HG03159 (cell line): ENCODE results near the gene PPP3CA.
A peak's percentile ranks its signal among the peaks of the same experiment; 100 is the strongest.
"Not testable (repeated sequence)": the region's sequence is repeated elsewhere in the genome, so short reads cannot be mapped to it uniquely, and the experiment has no call there.

Source experiments
- ATAC-seq: cut with Tn5 transposase; IDR thresholded peaks from one replicate; pipeline ENCODE4 v1.9.1; 2021; ENCODE audit warnings: mild to moderate bottlenecking, moderate library complexity; ENCODE audit not compliant: unreplicated experiment

PPP3CA gene

DNA sequence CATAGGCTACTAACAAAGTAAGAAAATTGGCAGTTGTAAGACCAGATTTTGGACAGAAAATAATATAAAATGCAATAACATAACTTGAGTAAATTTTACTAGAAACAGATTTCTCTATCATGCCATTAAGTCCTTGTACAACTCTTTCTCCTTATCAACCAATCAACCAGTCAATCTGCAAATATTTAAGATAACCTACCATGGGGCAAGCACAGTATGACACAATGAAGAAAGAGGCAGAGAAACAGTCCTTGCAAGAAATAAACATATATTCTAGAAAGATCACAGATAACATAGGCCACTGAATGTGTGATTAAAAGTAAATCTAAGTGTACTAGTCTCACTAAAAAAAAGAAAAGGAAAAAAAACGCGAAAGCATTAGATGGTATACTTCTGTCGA is 194.8 kb downstream of the PPP3CA start:
- ATAC-seq = no peak

DNA sequence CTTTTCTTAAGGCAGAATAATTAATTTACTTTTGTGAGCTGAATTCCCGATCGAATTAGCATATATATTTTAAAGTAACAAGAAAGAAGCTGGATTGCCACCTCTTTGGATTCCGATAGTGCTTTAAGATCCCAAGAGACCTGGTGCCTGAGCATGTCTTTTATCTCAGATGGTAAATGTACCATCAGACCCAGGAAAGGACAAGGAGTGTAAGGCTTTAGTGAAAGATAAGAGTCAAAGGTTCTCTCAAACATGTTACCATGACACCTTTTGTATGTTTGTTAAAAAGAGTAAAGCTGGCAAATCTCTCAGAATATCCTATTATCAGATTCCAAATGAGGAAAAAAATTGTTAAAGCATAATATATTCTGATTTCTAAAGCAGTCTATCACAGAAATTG is 198.8 kb downstream of the PPP3CA start:
- no peak for ATAC-seq

DNA sequence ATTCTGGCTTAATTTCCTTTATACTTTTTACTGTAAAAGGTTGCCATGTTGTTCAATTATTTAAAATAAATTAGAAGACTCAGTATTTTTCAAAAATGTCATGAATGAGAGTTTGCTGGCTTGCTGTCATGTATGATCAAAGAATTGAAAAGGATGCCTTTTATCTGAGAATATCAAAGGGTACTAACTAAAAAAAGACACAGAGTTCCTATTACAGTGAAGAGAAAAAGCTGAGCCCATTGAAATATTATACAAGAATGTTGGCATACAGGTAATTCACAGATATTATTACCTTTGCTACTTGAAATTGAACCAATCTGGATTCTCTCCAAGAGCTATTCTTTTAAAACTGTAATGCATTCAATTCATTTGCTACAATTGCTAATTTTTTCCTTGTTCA is 200.0 kb downstream of the PPP3CA start:
- no peak for ATAC-seq

DNA sequence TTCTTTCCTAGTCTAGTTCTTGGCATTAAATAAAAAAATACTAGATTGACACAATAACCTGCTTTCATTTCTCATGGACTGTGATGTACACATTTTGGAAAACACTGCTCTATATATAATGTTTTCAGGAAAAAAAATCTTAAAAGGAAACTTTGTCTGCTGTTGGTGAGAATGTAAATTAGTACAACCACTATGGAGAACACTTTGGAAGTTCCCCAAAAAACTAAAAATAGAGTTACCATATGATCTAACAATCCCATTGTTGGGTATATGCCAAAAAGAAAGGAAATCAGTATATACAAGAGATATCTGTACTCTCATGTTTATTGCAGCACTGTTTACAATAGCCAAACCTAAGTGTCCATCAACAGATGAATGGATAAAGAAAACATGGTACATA is 202.3 kb downstream of the PPP3CA start:
- no peak for ATAC-seq

GRCh38 chr4:101142259-101142658 is 205.1 kb downstream of the PPP3CA start:
- no peak for ATAC-seq

GRCh38 chr4:101141855-101142254 is 205.5 kb downstream of the PPP3CA start:
- ATAC-seq = no peak

- no peak for ATAC-seq
Observed at GRCh38 chr4:101141230-101141629, 206.1 kb downstream of the PPP3CA start.

GRCh38 chr4:101140228-101140627 is 207.1 kb downstream of the PPP3CA start:
- ATAC-seq = no peak

GRCh38 chr4:101136373-101137370 is 210.7 kb downstream of the PPP3CA start:
- ATAC-seq = no peak

GRCh38 chr4:101135371-101136010 is 211.8 kb downstream of the PPP3CA start:
- ATAC-seq = peak; percentile 71

DNA sequence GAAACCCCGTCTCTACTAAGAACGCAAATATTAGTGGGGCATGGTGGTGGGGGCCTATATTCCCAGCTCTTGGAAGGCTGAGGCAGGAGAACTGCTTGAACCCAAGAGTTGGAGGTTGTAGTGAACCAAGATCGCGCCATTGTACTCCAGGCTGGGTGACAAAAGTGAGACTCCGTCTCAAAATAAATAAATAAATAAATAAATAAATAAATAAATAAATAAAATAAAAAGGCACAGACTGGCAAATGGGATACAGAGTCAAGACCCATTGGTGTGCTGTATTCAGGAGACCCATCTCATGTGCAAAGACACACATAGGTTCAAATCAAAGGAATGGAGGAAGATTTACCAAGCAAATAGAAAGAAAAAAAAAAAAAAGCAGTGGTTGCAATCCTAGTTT is 216.3 kb downstream of the PPP3CA start:
- ATAC-seq = not testable (repeated sequence)

GRCh38 chr4:101128898-101129297 is 218.4 kb downstream of the PPP3CA start:
- not testable (repeated sequence) for ATAC-seq

GRCh38 chr4:101128473-101128872 is 218.9 kb downstream of the PPP3CA start:
- ATAC-seq = no peak

DNA sequence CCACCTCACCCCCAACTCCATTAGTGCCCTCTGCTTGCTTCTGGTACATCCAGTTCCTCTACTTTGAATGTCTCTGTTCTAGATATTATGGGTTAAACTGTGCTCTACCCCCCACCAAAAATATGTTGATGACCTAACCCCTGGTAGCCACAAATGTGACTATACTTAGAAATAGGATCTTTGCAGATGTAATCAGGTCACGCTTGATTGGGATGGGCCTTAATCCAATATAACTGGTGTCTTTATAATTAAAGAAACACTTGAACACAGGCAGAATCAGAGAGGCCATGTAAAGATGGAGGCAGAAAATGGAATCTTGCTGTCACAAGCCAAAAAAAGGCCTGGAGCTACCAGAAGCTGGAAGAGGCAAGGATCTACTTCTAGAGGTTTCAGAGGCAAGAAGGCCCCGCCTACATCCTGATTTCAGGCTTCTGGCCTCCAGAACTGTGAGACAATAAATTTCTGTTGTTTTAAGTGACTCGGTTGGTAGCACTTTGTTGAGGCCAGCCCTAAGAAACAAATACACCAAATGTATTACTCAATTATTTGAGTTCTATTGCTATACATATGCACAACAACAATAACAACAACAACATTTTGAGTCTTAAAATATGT is 220.0 kb downstream of the PPP3CA start:
- ATAC-seq = no peak

DNA sequence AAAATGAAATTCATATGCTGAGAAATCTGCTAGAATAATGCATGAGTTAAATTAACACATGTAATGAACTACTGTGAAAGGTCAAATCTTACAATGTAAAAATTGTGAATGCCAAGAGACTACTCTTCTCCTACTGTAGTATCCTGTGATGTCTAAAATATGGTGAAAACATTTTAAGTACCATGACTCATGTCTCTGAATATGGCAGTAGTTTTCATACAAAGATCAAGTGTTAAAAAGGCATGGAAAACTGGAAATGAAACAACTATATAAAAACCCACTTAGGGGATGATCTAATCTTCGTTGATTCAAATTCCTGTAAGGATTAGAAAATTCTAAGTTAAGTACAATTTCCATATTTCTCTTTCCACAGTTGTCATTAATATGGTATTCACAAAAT is 221.3 kb downstream of the PPP3CA start:
- no peak for ATAC-seq

GRCh38 chr4:101125045-101125942 is 222.0 kb downstream of the PPP3CA start:
- no peak for ATAC-seq

DNA sequence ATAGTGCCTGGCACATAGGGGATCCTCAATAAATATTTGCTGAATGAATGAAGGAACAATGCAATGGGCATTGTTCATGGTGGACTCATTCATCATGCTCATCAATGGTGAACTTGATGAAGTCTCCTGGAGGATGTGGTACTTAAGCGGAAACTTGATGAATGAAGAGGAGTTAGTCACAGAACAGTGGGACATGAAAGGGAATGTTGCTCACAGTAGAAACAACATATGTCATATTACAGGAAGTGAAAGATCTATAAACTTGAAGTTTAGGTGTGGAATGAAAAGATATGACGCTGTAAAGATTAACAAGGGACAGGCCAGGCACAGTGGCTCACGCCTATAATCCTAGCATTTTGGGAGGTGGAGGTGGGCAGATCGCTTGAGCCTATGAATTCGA is 224.1 kb downstream of the PPP3CA start:
- no peak for ATAC-seq

DNA sequence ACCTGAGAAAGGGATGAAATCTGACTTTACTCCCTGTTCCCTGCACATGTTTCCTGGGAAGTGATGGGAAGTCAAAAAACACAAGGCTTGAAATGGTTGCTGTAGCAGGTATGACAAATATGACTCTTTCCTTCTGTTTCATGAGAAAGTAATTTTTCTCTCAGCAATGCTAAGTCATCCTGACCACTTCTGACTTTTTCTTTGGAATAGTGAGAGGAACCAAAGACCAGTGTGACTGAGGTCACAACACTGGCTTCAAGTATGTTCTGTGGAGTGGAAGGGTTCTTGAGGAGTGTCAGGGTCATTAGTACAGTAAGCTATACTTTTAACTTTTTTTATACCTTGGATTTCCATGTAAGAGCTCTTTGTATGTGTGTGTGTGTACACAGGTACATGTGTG is 225.3 kb downstream of the PPP3CA start:
- ATAC-seq = no peak

DNA sequence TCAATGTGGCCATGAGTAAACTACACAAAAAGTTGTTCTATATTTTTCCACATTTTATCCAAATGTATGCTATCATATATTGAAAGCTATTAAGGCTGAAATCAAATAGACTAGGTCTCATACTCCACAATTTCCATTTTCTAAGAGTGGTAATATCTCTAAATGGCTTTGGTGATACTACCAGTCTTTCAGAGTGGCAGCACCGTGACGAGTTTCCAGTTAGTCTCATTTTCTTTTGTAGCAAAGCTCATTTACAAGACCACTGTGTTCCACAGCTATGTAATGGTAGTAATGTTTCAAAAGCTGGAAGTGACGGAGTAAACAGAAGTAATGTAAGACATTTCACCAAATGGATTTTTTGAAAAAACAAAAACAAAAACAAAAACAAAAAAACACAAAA is 228.2 kb downstream of the PPP3CA start:
- ATAC-seq = no peak

DNA sequence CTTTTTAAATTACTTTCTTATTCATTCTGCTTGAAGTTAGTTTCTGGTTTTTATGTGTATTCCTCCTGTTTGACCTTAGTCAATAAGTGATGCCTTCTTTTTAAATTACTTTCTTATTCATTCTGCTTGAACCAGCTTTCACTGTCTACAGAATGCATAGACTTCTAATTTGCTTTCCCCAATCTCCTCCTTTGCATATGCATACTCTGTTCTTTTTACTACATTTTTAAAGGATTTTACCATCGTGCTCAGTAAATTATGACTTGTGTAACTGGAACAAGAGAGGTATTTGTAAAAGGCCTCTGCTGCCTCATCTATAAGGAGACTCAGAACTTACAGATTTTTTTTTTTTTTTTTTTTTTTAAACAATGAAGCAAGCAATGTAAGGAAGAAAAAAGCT is 228.7 kb downstream of the PPP3CA start:
- no peak for ATAC-seq

DNA sequence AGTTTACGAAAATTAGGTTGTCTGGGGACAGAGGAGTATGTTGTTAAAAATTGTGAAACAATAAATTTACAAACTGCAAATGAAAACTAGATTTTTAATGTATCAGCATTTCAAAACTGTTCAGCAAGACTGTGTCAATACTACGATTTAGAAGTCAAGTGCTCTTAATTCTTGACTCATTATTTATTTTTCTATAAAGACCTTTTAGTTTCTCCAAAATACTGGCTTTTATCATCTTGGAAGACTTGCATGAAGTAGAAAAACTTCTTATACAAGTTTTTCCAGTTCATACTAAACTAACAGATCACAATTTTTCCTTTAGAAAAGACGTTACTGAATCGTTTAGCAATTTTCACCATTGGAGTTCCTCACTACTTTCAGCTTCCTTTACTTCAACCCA is 231.4 kb downstream of the PPP3CA start:
- no peak for ATAC-seq
